Measurements from ENCODE around the gene MAP3K13.

DNA sequence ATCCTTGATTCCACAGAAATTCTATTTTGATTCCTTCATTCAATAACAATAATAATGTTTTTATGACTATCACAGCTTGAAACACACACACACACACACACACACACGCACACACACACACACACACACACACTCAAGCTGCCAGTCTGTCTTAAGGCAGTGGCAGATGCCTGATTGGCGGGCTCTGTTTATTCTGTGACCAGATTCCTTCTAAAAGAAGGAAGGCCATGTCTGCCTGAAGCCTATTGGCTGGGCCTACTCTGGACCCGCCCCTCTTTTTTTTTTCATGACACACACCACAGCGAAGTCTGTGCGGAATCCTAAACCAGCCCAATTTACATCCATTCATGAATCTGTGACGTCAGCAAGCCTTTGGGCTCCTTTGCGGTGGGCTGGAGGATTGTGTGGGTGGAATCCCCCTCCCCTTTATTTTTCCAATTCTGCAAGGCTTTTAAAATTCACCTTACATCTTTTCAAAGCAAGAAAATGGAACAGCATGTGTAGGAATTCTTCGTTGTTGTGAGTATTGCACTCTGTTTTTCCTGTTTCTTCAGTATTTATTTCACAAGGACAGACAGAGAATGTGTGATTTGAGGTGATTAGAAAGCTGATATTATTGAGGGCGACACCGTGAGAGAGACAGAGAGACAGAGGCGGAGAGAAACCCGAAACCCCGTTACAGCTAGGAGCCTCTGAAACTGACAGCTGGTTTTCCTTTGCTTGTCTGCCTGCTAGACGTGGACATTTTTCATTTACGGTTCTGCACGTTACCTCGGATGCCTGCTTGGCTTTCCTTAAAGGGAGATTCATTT lies at the start of gene MAP3K13:
- TF ChIP-seq, protein P1, sequence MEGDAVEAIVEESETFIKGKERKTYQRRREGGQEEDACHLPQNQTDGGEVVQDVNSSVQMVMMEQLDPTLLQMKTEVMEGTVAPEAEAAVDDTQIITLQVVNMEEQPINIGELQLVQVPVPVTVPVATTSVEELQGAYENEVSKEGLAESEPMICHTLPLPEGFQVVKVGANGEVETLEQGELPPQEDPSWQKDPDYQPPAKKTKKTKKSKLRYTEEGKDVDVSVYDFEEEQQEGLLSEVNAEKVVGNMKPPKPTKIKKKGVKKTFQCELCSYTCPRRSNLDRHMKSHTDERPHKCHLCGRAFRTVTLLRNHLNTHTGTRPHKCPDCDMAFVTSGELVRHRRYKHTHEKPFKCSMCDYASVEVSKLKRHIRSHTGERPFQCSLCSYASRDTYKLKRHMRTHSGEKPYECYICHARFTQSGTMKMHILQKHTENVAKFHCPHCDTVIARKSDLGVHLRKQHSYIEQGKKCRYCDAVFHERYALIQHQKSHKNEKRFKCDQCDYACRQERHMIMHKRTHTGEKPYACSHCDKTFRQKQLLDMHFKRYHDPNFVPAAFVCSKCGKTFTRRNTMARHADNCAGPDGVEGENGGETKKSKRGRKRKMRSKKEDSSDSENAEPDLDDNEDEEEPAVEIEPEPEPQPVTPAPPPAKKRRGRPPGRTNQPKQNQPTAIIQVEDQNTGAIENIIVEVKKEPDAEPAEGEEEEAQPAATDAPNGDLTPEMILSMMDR (IDR thresholded peaks at IDR 0.05; ENCODE audit: low read length) = no peak
- TF ChIP-seq EZH2 (IDR thresholded peaks at IDR 0.05; ENCODE audit: borderline replicate concordance, low read length) = no peak
